HepG2 (cell line): ENCODE results near the gene GIPC3. TPM values are rescaled to one million over a fixed set of nuclear protein-coding genes. Genes with fewer than 3 reads are reported as not detected.
"Not testable (repeated sequence)": the region's sequence is repeated elsewhere in the genome, so short reads cannot be mapped to it uniquely, and the experiment has no call there.

Experiments
- ATAC-seq: fragments of 200-7000 bp; cut with Tn5 transposase; 3 replicates; pipeline ENCODE4 v1.9.1; 2020; ENCODE audit warnings: mild to moderate bottlenecking, moderate library complexity
- BruUV-seq: library from RNA; stranded (reverse); fragments of 400-500 nt; replicated peaks from 2 replicates; lab custom pipeline; 2021; lab: Mats Ljungman, UMichigan
- CTCF ChIA-PET: fragments of 300-600 bp; formaldehyde crosslinking; extraction: SDS; loops from one replicate; lab custom pipeline; 2021; ENCODE audit warnings: low total read pairs, inconsistent platforms, low intra/inter-chr PET ratio; lab: Yijun Ruan, JAX
- POLR2A ChIA-PET: fragments of 350-600 bp; sonication (Branson Sonifier 250); formaldehyde crosslinking; loops from one replicate; lab custom pipeline; 2020; ENCODE audit warnings: antibody characterized with exemption, inconsistent platforms; lab: Yijun Ruan, JAX
- DNase-seq: peaks from one replicate; pipeline ENCODE4 v3.0.0-alpha.2; 2015; ENCODE audit warnings: low spot score
- FAIRE-seq: peaks from 3 replicates; lab custom pipeline; 2011; peaks lifted over from hg19 to GRCh38; lab: Jason Lieb, UNC
- H2AFZ ChIP-seq: one replicate; pipeline ENCODE4 v1.6.1; 2011; ENCODE audit warnings: low read length, inconsistent platforms
- H3K27ac ChIP-seq: fragments of 300-600 bp; 3 replicates; pipeline ENCODE4 v1.8.0; 2011; ENCODE audit warnings: mixed run types, mild to moderate bottlenecking, mixed read lengths, low read length, inconsistent platforms; ENCODE audit not compliant: insufficient read depth; ENCODE audit errors: extremely low read length
- H3K27me3 ChIP-seq, 2 experiments: fragments of 200-600 bp in 1 of 2; 2 replicates in 1 of 2; 3 replicates in 1 of 2; pipeline versions ENCODE4 v1.6.0 to v1.8.0; 2011; ENCODE audit warnings: low read length in 2 of 2, mild to moderate bottlenecking in 2 of 2, moderate library complexity in 2 of 2, inconsistent platforms in 1 of 2; ENCODE audit not compliant: insufficient read depth in 2 of 2, control insufficient read depth in 1 of 2
- H3K36me3 ChIP-seq, 2 experiments: fragments of 200-600 bp in 1 of 2; replicated peaks in 1 of 2; 2 replicates in 1 of 2; 3 replicates in 1 of 2; pipeline versions ENCODE4 v1.5.1 to v1.8.0; 2011; ENCODE audit warnings: low read length in 2 of 2, inconsistent platforms in 1 of 2; ENCODE audit not compliant: insufficient read depth in 2 of 2, control insufficient read depth in 1 of 2
- H3K4me1 ChIP-seq: 2 replicates; pipeline ENCODE4 v1.5.1; 2012; ENCODE audit warnings: low read length, inconsistent platforms; ENCODE audit not compliant: insufficient read depth
- H3K4me2 ChIP-seq: 2 replicates; pipeline ENCODE4 v1.6.0; 2011; ENCODE audit warnings: low read depth, low read length, inconsistent platforms
- H3K4me3 ChIP-seq, 3 experiments: fragments of 200-600 bp in 1 of 3; sonication (generic), shearing (Covaris generic) in 1 of 3; replicated peaks in 1 of 3; 2 replicates each; pipeline ENCODE4 v1.5.1; 2011 to 2016; ENCODE audit warnings: low read length in 3 of 3, inconsistent platforms in 2 of 3, low read depth in 2 of 3, mild to moderate bottlenecking in 2 of 3, control low read depth in 1 of 3, mixed read lengths in 1 of 3; ENCODE audit not compliant: insufficient read depth in 1 of 3
- H3K79me2 ChIP-seq: one replicate; pipeline ENCODE4 v1.6.1; 2011; ENCODE audit warnings: low read length, inconsistent platforms; ENCODE audit not compliant: insufficient read depth
- H3K9ac ChIP-seq: 2 replicates; pipeline ENCODE4 v1.6.0; 2011; ENCODE audit warnings: mild to moderate bottlenecking, low read depth, low read length, inconsistent platforms; ENCODE audit not compliant: insufficient read depth
- H3K9me3 ChIP-seq: 2 replicates; pipeline ENCODE4 v1.5.1; 2012; ENCODE audit warnings: mild to moderate bottlenecking, low read length
- H4K20me1 ChIP-seq: 2 replicates; pipeline ENCODE4 v1.6.0; 2011; ENCODE audit warnings: inconsistent platforms, mild to moderate bottlenecking, low read length, moderate library complexity; ENCODE audit not compliant: insufficient read depth
- KDM4B ChIP-seq: sonication (generic); formaldehyde crosslinking; IDR thresholded peaks from 2 replicates; pipeline ENCODE4 v1.4.0; 2020; ENCODE audit warnings: missing genetic modification reagents
- RAD21 ChIP-seq: fragments of 450-650 bp; formaldehyde crosslinking; IDR thresholded peaks from 2 replicates; pipeline ENCODE4 v1.5.0; 2020; ENCODE audit warnings: mild to moderate bottlenecking
- STAG1 ChIP-seq: sonication (generic); formaldehyde crosslinking; IDR thresholded peaks from 2 replicates; pipeline ENCODE4 v1.4.0; 2020; ENCODE audit warnings: missing genetic modification reagents
- ZFYVE20 ChIP-seq: sonication (generic); formaldehyde crosslinking; IDR thresholded peaks from 2 replicates; pipeline ENCODE4 v1.8.0; 2023; ENCODE audit warnings: low read depth, mild to moderate bottlenecking, moderate library complexity, missing genetic modification reagents, borderline replicate concordance
- ZNF121 ChIP-seq: sonication (generic); formaldehyde crosslinking; IDR thresholded peaks from 2 replicates; pipeline ENCODE4 v1.5.0; 2020; ENCODE audit warnings: mild to moderate bottlenecking, missing genetic modification reagents
- ZNF441 ChIP-seq: sonication (generic); formaldehyde crosslinking; IDR thresholded peaks from 2 replicates; pipeline ENCODE4 v1.7.0; 2021; ENCODE audit warnings: missing genetic modification reagents, borderline replicate concordance
- WGBS: methylation state at CpG from one replicate; pipeline ENCODE4 v1.1.6; 2017; ENCODE audit warnings: low lambda C conversion rate; 5-methylcytosine and 5-hydroxymethylcytosine counted together
- in situ Hi-C: cut with HindIII; loops from 2 replicates; pipeline ENCODE4 v1.10.0; 2017; ENCODE audit warnings: low pct_unique_long_range_greater_than_20kb; ENCODE audit not compliant: extremely low pct_ligation_motif_present
- intact Hi-C: fragments of 100-400 bp; cut with micrococcal nuclease; formaldehyde crosslinking; loops from one replicate; pipeline ENCODE4 v1.10.0; 2022; ENCODE audit not compliant: unreplicated experiment
- polyA plus RNA-seq, 8 experiments: library from polyadenylated mRNA; depleted of rRNA in 3 of 8; stranded (reverse) in 7 of 8; unstranded in 1 of 8; fragments of >200 nt; fragmentation: Illumina TruSeq in 4 of 8; extraction: Trizol in 4 of 8; gene quantifications; 2 replicates each; pipeline versions ENCODE4 v1.2.1 to v1.2.3, GENCODE V29; 2011 to 2016; ENCODE audit warnings: low read depth in 4 of 8, missing spikeins in 1 of 8, mixed read lengths in 1 of 8; ENCODE audit not compliant: insufficient read depth in 1 of 8
- total RNA-seq, 5 experiments: library from RNA; depleted of rRNA; stranded (reverse); fragments of >200 nt; fragmentation: Illumina TruSeq; extraction: Trizol; gene quantifications; 2 replicates each; pipeline ENCODE4 v1.2.3, GENCODE V29; 2016; ENCODE audit warnings: low read depth in 1 of 5
- TF ChIP-seq, protein P1 (sequence below): sonication (generic); formaldehyde crosslinking; IDR thresholded peaks from 2 replicates; pipeline ENCODE4 v1.5.0; 2020; ENCODE audit warnings: mild to moderate bottlenecking, missing genetic modification reagents, moderate library complexity
- TF ChIP-seq, protein P2 (sequence below): sonication (generic); formaldehyde crosslinking; IDR thresholded peaks from 2 replicates; pipeline ENCODE4 v1.8.0; 2023; ENCODE audit warnings: mild to moderate bottlenecking, missing genetic modification reagents

Gene GIPC3
- total and polyA plus RNA-seq, 2 of the 13 experiments (the other 11 are each of a cell fraction or from before 2014, with no cell fraction given) = 0.05 TPM; not detected in 1

DNA sequence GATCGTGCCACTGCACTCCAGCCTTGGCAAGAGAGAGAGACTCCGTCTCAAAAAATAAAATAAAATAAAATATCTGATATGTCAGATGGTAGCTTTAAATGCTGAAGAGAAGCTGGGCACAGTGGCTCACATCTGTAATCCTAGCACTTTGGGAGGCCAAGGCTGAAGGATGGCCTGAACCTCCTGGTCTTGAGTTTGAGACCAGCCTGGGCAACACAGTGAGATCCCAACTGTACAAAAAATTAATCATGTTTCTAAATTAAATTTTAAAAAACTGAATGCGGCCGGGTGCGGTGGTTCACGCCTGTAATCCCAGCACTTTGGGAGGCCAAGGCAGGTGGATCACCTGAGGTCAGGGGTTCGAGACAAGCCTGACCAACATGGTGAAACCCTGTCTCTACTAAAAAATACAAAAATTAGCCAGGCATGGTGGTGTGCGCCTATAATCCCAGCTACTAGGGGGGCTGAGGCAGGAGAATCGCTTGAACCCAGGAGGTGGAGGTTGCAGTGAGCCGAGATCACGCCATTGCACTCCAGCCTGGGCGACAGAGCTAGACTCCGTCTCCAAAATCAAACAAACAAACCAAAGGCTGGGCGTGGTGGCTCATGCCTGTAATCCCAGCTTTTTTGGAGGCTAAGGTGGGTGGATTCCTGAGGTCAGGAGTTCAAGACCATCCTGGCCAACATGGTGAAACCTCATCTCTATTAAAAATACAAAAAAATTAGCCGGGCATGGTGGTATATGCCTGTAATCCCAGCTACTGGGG, 1.1 kb upstream of the GIPC3 start:
- H3K36me3 ChIP-seq, intact Hi-C loops, in situ Hi-C loops, CTCF ChIA-PET, DNase-seq, H3K9me3 ChIP-seq, H3K79me2 ChIP-seq, H3K4me3 ChIP-seq, POLR2A ChIA-PET, H4K20me1 ChIP-seq, ATAC-seq, H3K4me2 ChIP-seq, H3K9ac ChIP-seq, H3K27ac ChIP-seq, FAIRE-seq, BruUV-seq, H2AFZ ChIP-seq: not testable (repeated sequence)
- Histone ChIP-seq H3K4me1 (peaks cover 13% of the 10 kb centered on the region; the same call in 1 of the 2 replicates), H3K27me3 (peaks cover 2 to 21% of the 10 kb centered on the region in 2 experiments; a peak in 3 of 5 replicates)
- 52% methylated on average over 15 of the region's 15 CpGs for WGBS
- peak; percentile 92; the same call in 1 of the 2 replicates for TF ChIP-seq ZNF441 (CRISPR knock-in tag)
- TF ChIP-seq ZNF121 (CRISPR knock-in tag) = peak; percentile 25; the same call in 1 of the 2 replicates

DNA sequence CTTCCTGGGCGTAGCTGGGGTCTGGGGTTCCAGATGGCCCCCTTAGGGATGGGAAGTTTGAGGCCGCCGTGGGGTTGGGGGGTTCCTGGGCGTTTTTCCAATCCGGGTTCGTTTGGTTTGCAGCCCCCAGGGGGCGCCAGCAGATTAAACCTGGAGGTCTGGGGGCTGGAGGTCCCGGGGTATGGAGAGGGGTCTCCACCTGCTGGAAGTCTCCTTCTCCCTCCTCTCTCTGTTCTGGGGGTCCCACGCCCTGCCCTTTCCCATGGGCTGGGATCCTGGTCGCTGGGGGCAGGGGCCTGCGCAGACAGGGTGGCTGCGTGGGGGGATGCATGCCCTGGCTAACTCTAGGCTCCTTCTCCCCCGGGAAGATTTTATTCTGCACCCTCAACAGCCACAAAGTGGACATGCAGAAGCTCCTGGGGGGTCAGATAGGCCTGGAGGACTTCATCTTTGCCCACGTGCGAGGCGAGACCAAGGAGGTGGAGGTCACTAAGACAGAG, 899 bp downstream of the GIPC3 start:
- Histone ChIP-seq H3K4me1 (no peaks in the 10 kb centered on the region), H3K27ac (no peak overlapping the region), H3K36me3 (no peaks in the 10 kb centered on the region), H3K9ac (no peak overlapping the region), H3K4me2 (peak overlapping the region; percentile 51; the same call in 1 of the 2 replicates), H4K20me1 (no peaks in the 10 kb centered on the region), H2AFZ (no peak overlapping the region), H3K4me3 (peak overlapping the region in 1 of 3 experiments; percentile 45; a peak in 1 of 6 replicates), H3K27me3 (peaks cover 2 to 23% of the 10 kb centered on the region in 2 experiments; a peak in 4 of 5 replicates), H3K79me2 (no peaks in the 10 kb centered on the region), H3K9me3 (no peaks in the 10 kb centered on the region)
- CTCF ChIA-PET = interaction anchor here (1.4 kb wide), 1 partner anchor 41 kb away, joined by 5 read pairs; no protein-coding TSS in a partner anchor
- no peak for DNase-seq
- TF ChIP-seq, protein P1, sequence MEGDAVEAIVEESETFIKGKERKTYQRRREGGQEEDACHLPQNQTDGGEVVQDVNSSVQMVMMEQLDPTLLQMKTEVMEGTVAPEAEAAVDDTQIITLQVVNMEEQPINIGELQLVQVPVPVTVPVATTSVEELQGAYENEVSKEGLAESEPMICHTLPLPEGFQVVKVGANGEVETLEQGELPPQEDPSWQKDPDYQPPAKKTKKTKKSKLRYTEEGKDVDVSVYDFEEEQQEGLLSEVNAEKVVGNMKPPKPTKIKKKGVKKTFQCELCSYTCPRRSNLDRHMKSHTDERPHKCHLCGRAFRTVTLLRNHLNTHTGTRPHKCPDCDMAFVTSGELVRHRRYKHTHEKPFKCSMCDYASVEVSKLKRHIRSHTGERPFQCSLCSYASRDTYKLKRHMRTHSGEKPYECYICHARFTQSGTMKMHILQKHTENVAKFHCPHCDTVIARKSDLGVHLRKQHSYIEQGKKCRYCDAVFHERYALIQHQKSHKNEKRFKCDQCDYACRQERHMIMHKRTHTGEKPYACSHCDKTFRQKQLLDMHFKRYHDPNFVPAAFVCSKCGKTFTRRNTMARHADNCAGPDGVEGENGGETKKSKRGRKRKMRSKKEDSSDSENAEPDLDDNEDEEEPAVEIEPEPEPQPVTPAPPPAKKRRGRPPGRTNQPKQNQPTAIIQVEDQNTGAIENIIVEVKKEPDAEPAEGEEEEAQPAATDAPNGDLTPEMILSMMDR (CRISPR knock-in tag) = peak; percentile 59
- TF ChIP-seq STAG1 (CRISPR knock-in tag) = peak; percentile 34
- TF ChIP-seq RAD21 (CRISPR knock-in tag) = peak; percentile 14; the same call in 1 of the 2 replicates
- TF ChIP-seq, protein P2, sequence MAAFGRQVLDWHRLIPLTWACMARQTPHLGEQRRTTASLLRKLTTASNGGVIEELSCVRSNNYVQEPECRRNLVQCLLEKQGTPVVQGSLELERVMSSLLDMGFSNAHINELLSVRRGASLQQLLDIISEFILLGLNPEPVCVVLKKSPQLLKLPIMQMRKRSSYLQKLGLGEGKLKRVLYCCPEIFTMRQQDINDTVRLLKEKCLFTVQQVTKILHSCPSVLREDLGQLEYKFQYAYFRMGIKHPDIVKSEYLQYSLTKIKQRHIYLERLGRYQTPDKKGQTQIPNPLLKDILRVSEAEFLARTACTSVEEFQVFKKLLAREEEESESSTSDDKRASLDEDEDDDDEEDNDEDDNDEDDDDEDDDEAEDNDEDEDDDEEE (CRISPR knock-in tag) = 0 out of 2 replicates have a peak, but pooled peaks have one; percentile 40
- TF ChIP-seq ZFYVE20 = no peak
- no peak for TF ChIP-seq KDM4B (CRISPR knock-in tag)
- intact Hi-C loops (no loop called here), in situ Hi-C loops (no loop called here)
- no peak for FAIRE-seq
- POLR2A ChIA-PET = no interaction called here
- BruUV-seq = no TSS peak
- ATAC-seq = no peak; the same call in 2 of the 3 replicates
- 40% methylated on average over 3 of the region's 16 CpGs for WGBS
